SK-N-SH (cell line): ENCODE data around the gene CEP112.

Experiments used
- CTCF ChIP-seq: fragments of 200-600 bp; sonication (generic); IDR thresholded peaks from 2 replicates; pipeline ENCODE4 v1.6.1; 2017; ENCODE audit warnings: antibody characterized with exemption, mild to moderate bottlenecking, moderate library complexity
- ELF1 ChIP-seq: IDR thresholded peaks from 2 replicates; pipeline ENCODE4 v1.4.0; 2012
- EZH2phosphoT487 ChIP-seq: fragments of 200-600 bp; sonication (generic); IDR thresholded peaks from 2 replicates; pipeline ENCODE4 v1.6.1; 2017; ENCODE audit warnings: low read depth, mixed run types, mild to moderate bottlenecking, antibody characterized with exemption, moderate library complexity, borderline replicate concordance
- FOXM1 ChIP-seq: IDR thresholded peaks from 2 replicates; pipeline ENCODE4 v1.4.0; 2012; ENCODE audit warnings: low read depth, mild to moderate bottlenecking
- PBX3 ChIP-seq: IDR thresholded peaks from 2 replicates; pipeline ENCODE4; 2012
- POLR2AphosphoS5 ChIP-seq: IDR thresholded peaks from 2 replicates; pipeline ENCODE4 v1.6.1; 2012; ENCODE audit warnings: low read depth, low read length
- RAD21 ChIP-seq: IDR thresholded peaks from 2 replicates; pipeline ENCODE4 v1.6.1; 2012; ENCODE audit warnings: mild to moderate bottlenecking, low read length
- REST ChIP-seq: IDR thresholded peaks from 2 replicates; pipeline ENCODE4 v1.6.1; 2012; ENCODE audit warnings: mild to moderate bottlenecking, low read depth, low read length, moderate library complexity
- RFX5 ChIP-seq: IDR thresholded peaks from 2 replicates; pipeline ENCODE4 v1.6.1; 2012; ENCODE audit warnings: mild to moderate bottlenecking, improper control_type of control experiment, low read length
- TCF12 ChIP-seq: IDR thresholded peaks from 2 replicates; pipeline ENCODE4 v1.4.0; 2012
- TEAD4 ChIP-seq: IDR thresholded peaks from 2 replicates; pipeline ENCODE4 v1.4.0; 2012; ENCODE audit warnings: mild to moderate bottlenecking, borderline replicate concordance; ENCODE audit not compliant: insufficient read depth
- USF2 ChIP-seq: fragments of 150-350 bp; IDR thresholded peaks from 2 replicates; pipeline ENCODE4 v1.6.1; 2017; ENCODE audit warnings: antibody characterized with exemption, low read length, low read depth, borderline replicate concordance
- YY1 ChIP-seq: IDR thresholded peaks from 2 replicates; pipeline ENCODE4 v1.4.0; 2012; ENCODE audit warnings: low read depth, mild to moderate bottlenecking

GRCh38 chr17:65823713-65824112 lies 368.2 kb downstream of the CEP112 start:
- TF ChIP-seq CTCF (no peak), TCF12 (no peak), RFX5 (no peak), RAD21 (no peak), POLR2AphosphoS5 (no peak), TEAD4 (no peak), ELF1 (no peak), USF2 (no peak), YY1 (no peak), REST (no peak), EZH2phosphoT487 (no peak), PBX3 (no peak), FOXM1 (no peak)
